Ramos (cell line): ENCODE measurements around the gene LGALS9.
"Not testable (repeated sequence)": the region's sequence is repeated elsewhere in the genome, so short reads cannot be mapped to it uniquely, and the experiment has no call there.

Source experiments
- in situ Hi-C: fragments of 300-500 bp; cut with MboI; formaldehyde crosslinking; loops from one replicate; pipeline ENCODE4 v1.14.3; 2022; ENCODE audit warnings: low sequenced_read_pairs; ENCODE audit not compliant: unreplicated experiment

The LGALS9 gene

GRCh38 chr17:27666831-27667560, 36.0 kb downstream of the LGALS9 start:
- in situ Hi-C loops = no loop called here

GRCh38 chr17:27667656-27668487, 36.9 kb downstream of the LGALS9 start:
- in situ Hi-C loops = no loop called here

GRCh38 chr17:27668488-27668823, 37.5 kb downstream of the LGALS9 start:
- in situ Hi-C loops = no loop called here

- in situ Hi-C loops = no loop called here
Observed at GRCh38 chr17:27669136-27669535, 38.1 kb downstream of the LGALS9 start.

- in situ Hi-C loops = no loop called here
Observed at GRCh38 chr17:27669850-27670249, 38.9 kb downstream of the LGALS9 start.

GRCh38 chr17:27670791-27671590, 40.0 kb downstream of the LGALS9 start:
- in situ Hi-C loops = no loop called here

GRCh38 chr17:27671591-27671910, 40.6 kb downstream of the LGALS9 start:
- in situ Hi-C loops = no loop called here

- in situ Hi-C loops = not testable (repeated sequence)
Observed at GRCh38 chr17:27671977-27672480, 41.0 kb downstream of the LGALS9 start.

GRCh38 chr17:27674335-27674734, 43.3 kb downstream of the LGALS9 start:
- in situ Hi-C loops = no loop called here

GRCh38 chr17:27677191-27677590, 46.2 kb downstream of the LGALS9 start:
- in situ Hi-C loops = no loop called here

- in situ Hi-C loops = not testable (repeated sequence)
Observed at GRCh38 chr17:27686322-27686721, 55.3 kb downstream of the LGALS9 start.

GRCh38 chr17:27690882-27691281, 59.9 kb downstream of the LGALS9 start:
- in situ Hi-C loops = no loop called here

GRCh38 chr17:27695254-27695814, 64.3 kb downstream of the LGALS9 start:
- in situ Hi-C loops = not testable (repeated sequence)
